PC-9 (cell line): ENCODE data around the gene EXOC8. TPM values are rescaled to one million over a fixed set of nuclear protein-coding genes. Genes with fewer than 3 reads are reported as not detected.
A peak's percentile ranks its signal among the peaks of the same experiment; 100 is the strongest.

Experiments used
- BruUV-seq: library from RNA; stranded (reverse); fragments of 400-500 nt; replicated peaks from 2 replicates; lab custom pipeline; 2021; lab: Mats Ljungman, UMichigan
- CTCF ChIA-PET: fragments of 300-600 bp; sonication (Branson Sonifier 250); formaldehyde crosslinking; loops from one replicate; lab custom pipeline; 2022; ENCODE audit warnings: antibody characterized with exemption; lab: Charles Lee
- POLR2A ChIA-PET: fragments of 300-600 bp; sonication (Branson Sonifier 250); formaldehyde crosslinking; loops from one replicate; lab custom pipeline; 2022; ENCODE audit warnings: antibody characterized with exemption; ENCODE audit not compliant: unreplicated experiment; lab: Charles Lee
- DNase-seq, 2 experiments: peaks; one replicate each; pipeline versions ENCODE4 v3.0.0 to v3.0.0-alpha.2; 2015 to 2022; ENCODE audit warnings: mixed read lengths in 1 of 2
- H2AFZ ChIP-seq: fragments of 200-600 bp; sonication (generic); 2 replicates; pipeline ENCODE4 v1.8.1; 2017; ENCODE audit warnings: antibody characterized with exemption
- H3F3A ChIP-seq: fragments of 200-600 bp; sonication (generic); 2 replicates; pipeline ENCODE4 v1.8.1; 2017; ENCODE audit warnings: antibody characterized with exemption, mild to moderate bottlenecking, low read depth; ENCODE audit not compliant: insufficient read depth
- H3K27ac ChIP-seq: fragments of 200-600 bp; sonication (generic); 2 replicates; pipeline ENCODE4 v1.6.1; 2016; ENCODE audit warnings: mixed run types
- H3K27me3 ChIP-seq: fragments of 200-600 bp; sonication (generic); 2 replicates; pipeline ENCODE4 v1.6.1; 2016; ENCODE audit warnings: low read depth, mixed run types; ENCODE audit not compliant: insufficient read depth
- H3K36me3 ChIP-seq: fragments of 200-600 bp; sonication (generic); 2 replicates; pipeline ENCODE4 v1.6.1; 2016; ENCODE audit warnings: low read depth, mixed run types
- H3K4me1 ChIP-seq: fragments of 200-600 bp; sonication (generic); replicated peaks from 2 replicates; pipeline ENCODE4 v1.6.1; 2016; ENCODE audit warnings: mixed run types; ENCODE audit not compliant: insufficient read depth
- H3K4me2 ChIP-seq: fragments of 200-600 bp; sonication (generic); 2 replicates; pipeline ENCODE4 v1.6.1; 2017; ENCODE audit warnings: mixed run types
- H3K4me3 ChIP-seq: fragments of 200-600 bp; sonication (generic); 2 replicates; pipeline ENCODE4 v1.6.1; 2016; ENCODE audit warnings: mixed run types
- H3K79me2 ChIP-seq: fragments of 200-600 bp; sonication (generic); 2 replicates; pipeline ENCODE4 v1.6.1; 2017; ENCODE audit warnings: low read depth, mixed run types
- H3K9me2 ChIP-seq: fragments of 200-600 bp; sonication (generic); 2 replicates; pipeline ENCODE4 v1.8.1; 2017; ENCODE audit warnings: mild to moderate bottlenecking; ENCODE audit not compliant: insufficient read depth
- H3K9me3 ChIP-seq: fragments of 200-600 bp; sonication (generic); 2 replicates; pipeline ENCODE4 v1.8.1; 2016; ENCODE audit warnings: low read depth; ENCODE audit not compliant: insufficient read depth
- H4K20me1 ChIP-seq: fragments of 200-600 bp; sonication (generic); 2 replicates; pipeline ENCODE4 v1.8.1; 2017; ENCODE audit not compliant: insufficient read depth
- CTCF ChIP-seq: fragments of 200-600 bp; sonication (generic); conservative IDR thresholded peaks from 2 replicates; pipeline ENCODE4 v1.6.1; 2017; ENCODE audit warnings: mixed run types, antibody characterized with exemption, mild to moderate bottlenecking, moderate library complexity
- EZH2 ChIP-seq: fragments of 200-600 bp; sonication (generic); IDR thresholded peaks from 2 replicates; pipeline ENCODE4 v1.8.0; 2017; ENCODE audit warnings: antibody characterized with exemption, low read depth
- intact Hi-C: fragments of 100-400 bp; cut with micrococcal nuclease; formaldehyde crosslinking; loops from one replicate; pipeline ENCODE4 v1.10.0; 2022; ENCODE audit not compliant: unreplicated experiment
- total RNA-seq: library from RNA; stranded (reverse); gene quantifications from 2 replicates; pipeline ENCODE4 v1.2.3, GENCODE V29; 2021

Gene EXOC8
- total RNA-seq, 1 experiment from 2014 or later: 12.1 TPM

- no peaks in the 10 kb centered on the region for H3K79me2 ChIP-seq
- H3K9me3 ChIP-seq: no peaks in the 10 kb centered on the region
- POLR2A ChIA-PET: no interaction called here
- H3K4me2 ChIP-seq: no peak overlapping the region
- H2AFZ ChIP-seq: no peak overlapping the region
- no peaks in the 10 kb centered on the region for H3K36me3 ChIP-seq
- no peaks in the 10 kb centered on the region; the same call in 1 of the 2 replicates for H4K20me1 ChIP-seq
- intact Hi-C loops: no loop called here
- no peak overlapping the region for H3K27ac ChIP-seq
- CTCF ChIA-PET: no interaction called here
- H3K4me1 ChIP-seq: no peaks in the 10 kb centered on the region
- BruUV-seq: no TSS peak
- no peak overlapping the region for H3K4me3 ChIP-seq
- no peaks in the 10 kb centered on the region for H3K9me2 ChIP-seq
- no peaks in the 10 kb centered on the region for H3K27me3 ChIP-seq
- no peak for DNase-seq
- no peaks in the 10 kb centered on the region for H3F3A ChIP-seq
- TF ChIP-seq CTCF (no peak), EZH2 (no peak)
These were observed 11.4 kb downstream of the EXOC8 start for GRCh38 chr1:231326248-231326647.

- Histone ChIP-seq H3K36me3 (no peaks in the 10 kb centered on the region), H4K20me1 (no peaks in the 10 kb centered on the region; the same call in 1 of the 2 replicates), H3K79me2 (no peaks in the 10 kb centered on the region), H3F3A (no peaks in the 10 kb centered on the region), H3K9me2 (no peaks in the 10 kb centered on the region), H3K27me3 (no peaks in the 10 kb centered on the region), H3K4me1 (no peaks in the 10 kb centered on the region), H2AFZ (no peak overlapping the region), H3K9me3 (no peaks in the 10 kb centered on the region), H3K4me2 (no peak overlapping the region), H3K4me3 (no peak overlapping the region), H3K27ac (no peak overlapping the region)
- ChIA-PET POLR2A (interaction anchor here (0.6 kb wide), 1 partner anchor 49 kb away, joined by 5 read pairs; no protein-coding TSS in a partner anchor), CTCF (no interaction called here)
- no peak for DNase-seq
- intact Hi-C loops: no loop called here
- TF ChIP-seq EZH2: no peak
- TF ChIP-seq CTCF: no peak
- BruUV-seq: no TSS peak
These were observed 13.0 kb downstream of the EXOC8 start for GRCh38 chr1:231324660-231325059.

GRCh38 chr1:231322880-231323530, 14.6 kb downstream of the EXOC8 start:
- ChIA-PET CTCF (no interaction called here), POLR2A (no interaction called here)
- BruUV-seq: no TSS peak
- Histone ChIP-seq H3K4me3 (no peak overlapping the region), H3K4me1 (no peaks in the 10 kb centered on the region), H2AFZ (no peak overlapping the region), H3K27me3 (no peaks in the 10 kb centered on the region), H3K27ac (no peak overlapping the region), H3K79me2 (no peaks in the 10 kb centered on the region), H3F3A (no peaks in the 10 kb centered on the region), H4K20me1 (no peaks in the 10 kb centered on the region), H3K9me2 (no peaks in the 10 kb centered on the region), H3K4me2 (no peak overlapping the region), H3K9me3 (no peaks in the 10 kb centered on the region), H3K36me3 (no peaks in the 10 kb centered on the region)
- TF ChIP-seq EZH2: no peak
- peak; percentile 37; the same call in 1 of the 2 replicates for TF ChIP-seq CTCF
- intact Hi-C loops: no loop called here
- no peak for DNase-seq
